Measurements from ENCODE around the gene CLDN9.

DNA sequence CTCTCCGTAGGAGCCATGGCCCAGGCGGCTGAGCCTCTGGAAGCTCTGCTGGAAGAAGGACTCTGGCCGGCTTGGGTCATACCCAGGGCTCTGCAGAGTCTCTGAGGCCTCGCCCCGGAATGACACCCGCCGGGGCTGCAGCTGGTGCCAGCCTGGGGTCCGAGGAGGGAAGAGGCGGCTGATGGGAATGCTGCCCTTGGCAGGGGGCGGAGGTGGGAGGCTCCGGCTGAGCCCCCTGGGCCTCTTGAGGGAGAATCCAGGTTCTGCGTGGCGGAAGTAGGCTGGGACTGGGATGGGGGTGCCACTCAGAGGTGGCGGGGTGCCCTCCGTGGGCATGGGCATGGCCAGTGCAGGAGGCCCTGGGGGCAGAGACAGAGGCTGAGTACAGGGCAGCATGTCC, 36.0 kb upstream of the CLDN9 start:
- TF ChIP-seq, protein P1, sequence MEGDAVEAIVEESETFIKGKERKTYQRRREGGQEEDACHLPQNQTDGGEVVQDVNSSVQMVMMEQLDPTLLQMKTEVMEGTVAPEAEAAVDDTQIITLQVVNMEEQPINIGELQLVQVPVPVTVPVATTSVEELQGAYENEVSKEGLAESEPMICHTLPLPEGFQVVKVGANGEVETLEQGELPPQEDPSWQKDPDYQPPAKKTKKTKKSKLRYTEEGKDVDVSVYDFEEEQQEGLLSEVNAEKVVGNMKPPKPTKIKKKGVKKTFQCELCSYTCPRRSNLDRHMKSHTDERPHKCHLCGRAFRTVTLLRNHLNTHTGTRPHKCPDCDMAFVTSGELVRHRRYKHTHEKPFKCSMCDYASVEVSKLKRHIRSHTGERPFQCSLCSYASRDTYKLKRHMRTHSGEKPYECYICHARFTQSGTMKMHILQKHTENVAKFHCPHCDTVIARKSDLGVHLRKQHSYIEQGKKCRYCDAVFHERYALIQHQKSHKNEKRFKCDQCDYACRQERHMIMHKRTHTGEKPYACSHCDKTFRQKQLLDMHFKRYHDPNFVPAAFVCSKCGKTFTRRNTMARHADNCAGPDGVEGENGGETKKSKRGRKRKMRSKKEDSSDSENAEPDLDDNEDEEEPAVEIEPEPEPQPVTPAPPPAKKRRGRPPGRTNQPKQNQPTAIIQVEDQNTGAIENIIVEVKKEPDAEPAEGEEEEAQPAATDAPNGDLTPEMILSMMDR (IDR thresholded peaks at IDR 0.05), result no peak
- TF ChIP-seq EP300 (IDR thresholded peaks at IDR 0.05) (no peak), POLR2A (IDR thresholded peaks at IDR 0.05) (no peak)

Data from gastroesophageal sphincter (tissue), 3 donors.